HG03521 (cell line): ENCODE measurements around the gene LYG2.
"Not testable (repeated sequence)": the region's sequence is repeated elsewhere in the genome, so short reads cannot be mapped to it uniquely, and the experiment has no call there.

ENCODE experiments used
- ATAC-seq: cut with Tn5 transposase; IDR thresholded peaks from one replicate; pipeline ENCODE4 v1.9.1; 2021; ENCODE audit warnings: mild to moderate bottlenecking, moderate library complexity; ENCODE audit not compliant: unreplicated experiment

The LYG2 gene

GRCh38 chr2:99201959-99202678 is 53.3 kb downstream of the LYG2 start:
- ATAC-seq: no peak

- no peak for ATAC-seq
These were observed 55.2 kb downstream of the LYG2 start for GRCh38 chr2:99200076-99200800.

GRCh38 chr2:99198103-99198841 is 57.2 kb downstream of the LYG2 start:
- no peak for ATAC-seq

DNA sequence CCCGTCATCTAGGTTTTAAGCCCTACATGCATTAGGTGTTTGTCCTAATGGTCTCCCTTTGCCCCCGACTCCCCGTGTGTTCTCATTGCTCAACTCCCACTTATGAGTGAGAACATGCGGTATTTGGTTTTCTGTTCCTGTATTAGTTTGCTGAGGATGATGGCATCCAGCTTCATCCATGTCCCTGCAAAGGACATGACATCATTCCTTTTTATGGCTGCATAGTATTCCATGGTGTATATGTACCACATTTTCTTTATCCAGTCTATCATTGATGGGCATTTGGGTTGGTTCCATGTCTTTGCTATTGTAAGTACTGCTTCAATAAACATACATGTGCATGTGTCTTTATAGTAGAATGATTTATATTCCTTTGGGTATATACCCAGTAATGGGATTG is 63.1 kb downstream of the LYG2 start:
- not testable (repeated sequence) for ATAC-seq
